Liver (tissue), 2 donors: Measurements from ENCODE around the gene THEM4.

Experiments
- GABPA ChIP-seq, 2 donors: IDR thresholded peaks in 1 of 2; conservative IDR thresholded peaks in 1 of 2; 2 replicates each; pipeline ENCODE4 v1.6.1; 2016; ENCODE audit warnings: antibody characterized with exemption in 2 of 2, mild to moderate bottlenecking in 1 of 2, moderate library complexity in 1 of 2
- TAF1 ChIP-seq: conservative IDR thresholded peaks from 2 replicates; pipeline ENCODE4 v1.6.1; 2016; ENCODE audit warnings: antibody characterized with exemption, mild to moderate bottlenecking
- donor health status: healthy.

GRCh38 chr1:151902858-151903257 lies 6.5 kb downstream of the THEM4 start:
- TF ChIP-seq TAF1 (no peak), GABPA (IDR thresholded peaks at IDR 0.05 in 1 of 2, conservative IDR thresholded peaks at IDR 0.05 in 1 of 2) (no peak)
